ENCODE measurements around the gene ZBTB20.

DNA sequence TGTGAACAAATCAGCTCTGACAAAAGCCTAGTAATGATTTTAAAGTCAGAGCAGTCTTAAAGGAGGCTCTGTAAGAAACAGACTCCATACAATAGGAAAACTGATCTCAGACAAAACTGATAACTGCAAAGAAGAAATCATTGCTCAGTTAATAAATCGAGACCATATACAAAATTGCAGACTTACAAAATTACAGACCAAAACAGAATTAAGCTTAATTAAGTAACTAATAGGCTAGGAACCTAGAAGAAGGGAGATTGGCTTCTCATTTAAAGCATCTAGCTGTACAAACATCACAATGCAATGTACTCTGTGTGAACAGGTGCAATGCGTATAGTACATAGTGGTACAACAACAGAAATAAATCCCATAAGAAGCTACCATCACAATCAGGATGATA is 46.3 kb downstream of the ZBTB20 start:
- TF ChIP-seq CTCF (IDR thresholded peaks at IDR 0.05 in 8 of 11, conservative IDR thresholded peaks at IDR 0.05 in 3 of 11) (no peak), POLR2A (IDR thresholded peaks at IDR 0.05) (no peak), POLR2AphosphoS5 (IDR thresholded peaks at IDR 0.05) (no peak)

Measured in spleen (tissue), 7 donors.